ENCODE results near the gene HTR3B.

DNA sequence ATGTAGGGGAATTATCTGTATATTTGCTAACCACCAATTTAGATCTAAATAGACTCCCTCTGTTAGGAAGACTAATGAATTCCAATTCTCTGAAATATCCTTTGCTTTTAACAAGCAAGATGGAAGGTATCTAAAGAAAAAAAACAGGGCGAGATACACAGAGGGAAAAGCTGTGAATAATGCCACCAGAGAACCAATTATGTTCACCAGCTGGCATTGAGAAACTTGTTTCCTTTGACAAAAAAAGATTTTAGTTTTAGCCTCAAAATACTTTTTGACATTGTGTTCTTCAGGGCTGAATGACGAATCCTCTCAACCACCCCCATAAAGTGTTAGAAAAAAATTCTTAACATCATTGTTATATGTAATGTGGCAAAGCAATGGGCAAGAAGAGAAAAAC, 19.0 kb downstream of the HTR3B start:
- TF ChIP-seq, protein P1, sequence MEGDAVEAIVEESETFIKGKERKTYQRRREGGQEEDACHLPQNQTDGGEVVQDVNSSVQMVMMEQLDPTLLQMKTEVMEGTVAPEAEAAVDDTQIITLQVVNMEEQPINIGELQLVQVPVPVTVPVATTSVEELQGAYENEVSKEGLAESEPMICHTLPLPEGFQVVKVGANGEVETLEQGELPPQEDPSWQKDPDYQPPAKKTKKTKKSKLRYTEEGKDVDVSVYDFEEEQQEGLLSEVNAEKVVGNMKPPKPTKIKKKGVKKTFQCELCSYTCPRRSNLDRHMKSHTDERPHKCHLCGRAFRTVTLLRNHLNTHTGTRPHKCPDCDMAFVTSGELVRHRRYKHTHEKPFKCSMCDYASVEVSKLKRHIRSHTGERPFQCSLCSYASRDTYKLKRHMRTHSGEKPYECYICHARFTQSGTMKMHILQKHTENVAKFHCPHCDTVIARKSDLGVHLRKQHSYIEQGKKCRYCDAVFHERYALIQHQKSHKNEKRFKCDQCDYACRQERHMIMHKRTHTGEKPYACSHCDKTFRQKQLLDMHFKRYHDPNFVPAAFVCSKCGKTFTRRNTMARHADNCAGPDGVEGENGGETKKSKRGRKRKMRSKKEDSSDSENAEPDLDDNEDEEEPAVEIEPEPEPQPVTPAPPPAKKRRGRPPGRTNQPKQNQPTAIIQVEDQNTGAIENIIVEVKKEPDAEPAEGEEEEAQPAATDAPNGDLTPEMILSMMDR (IDR thresholded peaks at IDR 0.05): no peak
- TF ChIP-seq POLR2AphosphoS5 (IDR thresholded peaks at IDR 0.05) (no peak), POLR2A (IDR thresholded peaks at IDR 0.05) (no peak)
